Gastrocnemius medialis (tissue), 4 donors: ENCODE data around the gene PDE7B.

ENCODE experiments used
- POLR2A ChIP-seq, 2 donors: fragments of 450-650 bp; IDR thresholded peaks; one replicate each; pipeline ENCODE4 v1.6.1; 2017; ENCODE audit warnings: antibody characterized with exemption in 2 of 2, mild to moderate bottlenecking in 2 of 2, moderate library complexity in 2 of 2
- TF ChIP-seq, protein P1 (sequence below), 5 experiments: fragments of 450-650 bp in 3 of 5; fragments of 200-600 bp in 2 of 5; sonication (generic) in 2 of 5; IDR thresholded peaks in 4 of 5; conservative IDR thresholded peaks in 1 of 5; 1 replicate in 4 of 5; 2 replicates in 1 of 5; pipeline ENCODE4 v1.5.1; 2016 to 2019; ENCODE audit warnings: antibody characterized with exemption in 5 of 5, mild to moderate bottlenecking in 3 of 5, moderate library complexity in 3 of 5

DNA sequence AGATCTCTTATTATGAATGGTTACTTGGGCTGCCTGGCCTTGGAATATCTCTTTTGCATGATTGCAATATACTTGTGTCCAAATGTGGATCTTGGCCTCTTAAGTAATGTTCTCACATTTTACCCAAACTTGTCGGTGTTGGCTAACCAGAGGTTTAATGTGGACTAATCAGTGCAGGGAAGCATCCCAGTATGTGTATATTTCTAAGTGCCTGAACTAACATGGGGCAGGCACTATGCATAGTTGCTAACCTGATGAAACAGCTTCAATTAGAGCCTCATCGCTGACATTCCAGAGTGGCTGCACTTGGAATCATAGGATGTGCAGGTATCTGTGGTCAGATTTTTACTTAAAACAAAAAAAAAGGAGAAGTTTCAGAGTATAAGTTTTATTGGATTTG, 160.0 kb downstream of the PDE7B start:
- TF ChIP-seq, protein P1, sequence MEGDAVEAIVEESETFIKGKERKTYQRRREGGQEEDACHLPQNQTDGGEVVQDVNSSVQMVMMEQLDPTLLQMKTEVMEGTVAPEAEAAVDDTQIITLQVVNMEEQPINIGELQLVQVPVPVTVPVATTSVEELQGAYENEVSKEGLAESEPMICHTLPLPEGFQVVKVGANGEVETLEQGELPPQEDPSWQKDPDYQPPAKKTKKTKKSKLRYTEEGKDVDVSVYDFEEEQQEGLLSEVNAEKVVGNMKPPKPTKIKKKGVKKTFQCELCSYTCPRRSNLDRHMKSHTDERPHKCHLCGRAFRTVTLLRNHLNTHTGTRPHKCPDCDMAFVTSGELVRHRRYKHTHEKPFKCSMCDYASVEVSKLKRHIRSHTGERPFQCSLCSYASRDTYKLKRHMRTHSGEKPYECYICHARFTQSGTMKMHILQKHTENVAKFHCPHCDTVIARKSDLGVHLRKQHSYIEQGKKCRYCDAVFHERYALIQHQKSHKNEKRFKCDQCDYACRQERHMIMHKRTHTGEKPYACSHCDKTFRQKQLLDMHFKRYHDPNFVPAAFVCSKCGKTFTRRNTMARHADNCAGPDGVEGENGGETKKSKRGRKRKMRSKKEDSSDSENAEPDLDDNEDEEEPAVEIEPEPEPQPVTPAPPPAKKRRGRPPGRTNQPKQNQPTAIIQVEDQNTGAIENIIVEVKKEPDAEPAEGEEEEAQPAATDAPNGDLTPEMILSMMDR (IDR thresholded peaks at IDR 0.05 in 4 of 5, conservative IDR thresholded peaks at IDR 0.05 in 1 of 5), result no peak
- no peak for TF ChIP-seq POLR2A (IDR thresholded peaks at IDR 0.05)
